WERI-Rb-1 (cell line): ENCODE results near the gene REN.

Source experiments
- DNase-seq: peaks from one replicate; pipeline ENCODE4 v3.0.0-alpha.2; 2020
- H3K27ac ChIP-seq: fragments of 250-450 bp; sonication (Bioruptor Pico); 2 replicates; pipeline ENCODE4 v1.5.1; 2020; ENCODE audit warnings: mild to moderate bottlenecking, moderate library complexity
- H3K27me3 ChIP-seq: fragments of 250-450 bp; sonication (Bioruptor Pico); 2 replicates; pipeline ENCODE4 v1.5.1; 2021; ENCODE audit warnings: mild to moderate bottlenecking, low read depth, moderate library complexity; ENCODE audit not compliant: insufficient read depth, severe bottlenecking
- H3K36me3 ChIP-seq: fragments of 250-450 bp; sonication (Bioruptor Pico); 2 replicates; pipeline ENCODE4 v1.5.1; 2020; ENCODE audit warnings: mild to moderate bottlenecking, moderate library complexity
- H3K4me3 ChIP-seq: 2 replicates; pipeline ENCODE4 v1.5.1; 2011; ENCODE audit warnings: low read depth, mild to moderate bottlenecking, control low read depth, low read length
- H3K9me3 ChIP-seq: fragments of 250-450 bp; sonication (Bioruptor Pico); 2 replicates; pipeline ENCODE4 v1.5.1; 2021; ENCODE audit warnings: mild to moderate bottlenecking, moderate library complexity; ENCODE audit not compliant: severe bottlenecking
- CTCF ChIP-seq: IDR thresholded peaks from 2 replicates; pipeline ENCODE4 v1.5.1; 2011; ENCODE audit warnings: low read depth, mild to moderate bottlenecking, control low read depth, inconsistent platforms, low read length

Gene REN

GRCh38 chr1:204206121-204206520, 40.0 kb upstream of the REN start:
- Histone ChIP-seq H3K9me3 (no peaks in the 10 kb centered on the region), H3K27ac (no peak overlapping the region), H3K36me3 (no peaks in the 10 kb centered on the region), H3K27me3 (no peaks in the 10 kb centered on the region), H3K4me3 (no peak overlapping the region)
- TF ChIP-seq CTCF = no peak
- DNase-seq = no peak

DNA sequence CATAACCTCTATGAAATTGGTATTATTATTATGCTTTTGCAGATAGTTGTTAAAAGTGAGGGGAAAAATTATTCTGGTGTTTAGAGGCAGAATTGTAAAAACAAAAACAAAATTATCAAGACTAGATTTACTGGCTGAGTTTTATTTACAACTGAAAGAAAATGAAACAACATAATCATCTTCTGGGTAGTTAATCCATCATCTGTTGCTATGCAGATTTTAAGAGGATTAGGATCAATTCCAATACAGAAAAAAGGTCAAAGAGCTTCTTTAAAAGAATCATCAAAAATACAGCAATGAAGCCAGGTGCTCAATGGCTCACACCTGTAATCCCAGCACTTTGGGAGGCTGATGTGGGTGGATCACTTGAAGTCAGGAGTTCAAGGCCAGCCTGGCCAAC, 39.3 kb upstream of the REN start:
- Histone ChIP-seq H3K4me3 (no peak overlapping the region), H3K9me3 (no peaks in the 10 kb centered on the region), H3K36me3 (no peaks in the 10 kb centered on the region), H3K27ac (no peak overlapping the region), H3K27me3 (no peaks in the 10 kb centered on the region)
- no peak for TF ChIP-seq CTCF
- no peak for DNase-seq

GRCh38 chr1:204204944-204205343, 38.8 kb upstream of the REN start:
- no peak overlapping the region for H3K27ac ChIP-seq
- no peak overlapping the region for H3K4me3 ChIP-seq
- no peak for TF ChIP-seq CTCF
- no peak for DNase-seq
- H3K27me3 ChIP-seq = no peaks in the 10 kb centered on the region
- no peaks in the 10 kb centered on the region for H3K36me3 ChIP-seq
- no peaks in the 10 kb centered on the region for H3K9me3 ChIP-seq

- H3K27me3 ChIP-seq = no peaks in the 10 kb centered on the region
- no peaks in the 10 kb centered on the region for H3K9me3 ChIP-seq
- no peak for TF ChIP-seq CTCF
- no peak overlapping the region for H3K4me3 ChIP-seq
- H3K36me3 ChIP-seq = no peaks in the 10 kb centered on the region
- H3K27ac ChIP-seq = no peak overlapping the region
- no peak for DNase-seq
Observed at GRCh38 chr1:204203206-204203767, 37.1 kb upstream of the REN start.

DNA sequence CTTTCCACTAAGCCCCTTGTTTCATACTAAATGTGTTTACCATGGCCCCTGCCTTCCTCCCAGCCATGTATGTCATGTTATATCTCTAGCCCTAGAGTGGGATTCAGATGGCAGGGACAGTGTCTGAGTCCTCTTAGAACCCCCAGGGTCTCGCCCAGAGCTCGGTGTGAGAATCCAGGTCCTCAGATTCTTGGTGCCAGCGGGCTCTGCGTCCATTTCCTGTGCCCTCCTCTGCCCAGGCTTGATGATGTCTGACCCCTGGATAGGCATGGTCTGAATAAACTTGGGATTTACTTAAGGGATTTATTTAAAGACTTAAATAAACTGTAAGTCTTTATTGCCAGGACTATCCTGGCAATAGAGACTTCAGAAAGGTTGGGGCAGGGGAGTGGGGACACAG, 36.3 kb upstream of the REN start:
- no peak for DNase-seq
- H3K27ac ChIP-seq = no peak overlapping the region
- no peaks in the 10 kb centered on the region for H3K9me3 ChIP-seq
- H3K4me3 ChIP-seq = no peak overlapping the region
- no peaks in the 10 kb centered on the region for H3K36me3 ChIP-seq
- H3K27me3 ChIP-seq = no peaks in the 10 kb centered on the region
- no peak for TF ChIP-seq CTCF

DNA sequence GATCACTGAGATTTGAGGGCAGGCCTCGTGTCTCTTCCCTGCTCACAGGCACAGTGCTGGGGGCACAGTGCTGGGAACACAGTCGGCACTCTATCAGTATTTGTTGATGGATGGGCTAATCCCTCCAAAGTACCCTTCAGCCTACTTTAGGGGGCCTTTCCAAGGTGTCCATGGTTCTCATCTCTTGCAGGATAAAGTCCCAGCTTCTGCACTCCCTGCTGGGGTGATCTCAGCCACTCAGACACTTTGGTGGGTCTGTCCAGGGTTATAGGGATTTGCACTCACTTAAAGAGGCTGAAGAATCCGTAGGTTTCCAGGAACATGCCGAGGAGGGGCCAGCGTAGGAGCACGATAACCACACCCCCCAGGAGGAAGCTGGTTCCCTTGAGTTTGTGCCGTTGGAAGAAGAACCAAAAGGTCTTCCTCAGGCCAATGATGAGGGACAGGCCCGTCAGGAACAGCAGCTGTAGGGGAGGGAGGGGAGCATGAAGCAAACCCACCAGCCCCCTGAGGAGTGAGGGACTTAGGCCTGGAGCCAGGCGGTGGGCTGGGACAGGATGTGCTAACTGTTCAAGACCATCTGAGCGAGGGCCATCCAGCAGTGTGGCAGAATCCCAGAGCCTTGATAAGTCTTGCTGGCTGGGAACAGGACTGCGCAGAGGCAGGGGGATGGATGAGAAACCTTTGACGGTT, 35.4 kb upstream of the REN start:
- no peak for TF ChIP-seq CTCF
- Histone ChIP-seq H3K27ac (no peak overlapping the region), H3K36me3 (no peaks in the 10 kb centered on the region), H3K9me3 (no peaks in the 10 kb centered on the region), H3K27me3 (no peaks in the 10 kb centered on the region), H3K4me3 (no peak overlapping the region)
- peak; percentile 56 for DNase-seq
